WTC11 (cell line): Measurements from ENCODE around the gene CT45A3. TPM values are rescaled to one million over a fixed set of nuclear protein-coding genes. Genes with fewer than 3 reads are reported as not detected.
"Not testable (repeated sequence)": the region's sequence is repeated elsewhere in the genome, so short reads cannot be mapped to it uniquely, and the experiment has no call there.

Source experiments
- ATAC-seq: fragments of 200-7000 bp; cut with Tn5 transposase; 2 replicates; pipeline ENCODE4 v1.10.0; 2021; ENCODE audit warnings: mild to moderate bottlenecking, moderate library complexity
- Bru-seq: library from RNA; stranded (reverse); fragments of 400-500 nt; gene quantifications from one replicate; lab custom pipeline; 2021; lab: Mats Ljungman, UMichigan
- CTCF ChIA-PET: fragments of 300-600 bp; sonication (Branson Sonifier 250); formaldehyde crosslinking; loops from one replicate; lab custom pipeline; 2021; ENCODE audit warnings: antibody characterized with exemption; lab: Charles Lee
- POLR2A ChIA-PET: fragments of 350-600 bp; sonication (Branson Sonifier 250); formaldehyde crosslinking; loops from one replicate; lab custom pipeline; 2021; ENCODE audit warnings: antibody characterized with exemption; lab: Charles Lee
- DNase-seq: peaks from one replicate; pipeline ENCODE4 v3.0.0; 2021; ENCODE audit warnings: low spot score
- H3K27ac Mint-ChIP-seq: 2 replicates; pipeline ENCODE4 v1.8.0; 2021; ENCODE audit warnings: mixed read lengths
- H3K27me3 Mint-ChIP-seq: 2 replicates; pipeline ENCODE4 v1.8.0; 2021; ENCODE audit warnings: low read depth, mild to moderate bottlenecking, moderate library complexity, mixed read lengths
- H3K36me3 Mint-ChIP-seq: 2 replicates; pipeline ENCODE4 v1.8.0; 2021; ENCODE audit warnings: mixed read lengths
- H3K4me1 Mint-ChIP-seq: 2 replicates; pipeline ENCODE4 v1.8.0; 2022; ENCODE audit warnings: mixed read lengths
- H3K4me3 Mint-ChIP-seq: 2 replicates; pipeline ENCODE4 v1.8.0; 2021; ENCODE audit warnings: mild to moderate bottlenecking, moderate library complexity, mixed read lengths
- H3K9me3 Mint-ChIP-seq: 2 replicates; pipeline ENCODE4 v1.8.0; 2021; ENCODE audit warnings: mixed read lengths
- GABPB1 ChIP-seq: sonication (generic); formaldehyde crosslinking; IDR thresholded peaks from 2 replicates; pipeline ENCODE4 v1.8.1; 2023; ENCODE audit warnings: mild to moderate bottlenecking, missing genetic modification reagents
- IRF2 ChIP-seq: sonication (generic); formaldehyde crosslinking; IDR thresholded peaks from 2 replicates; pipeline ENCODE4 v1.8.0; 2022; ENCODE audit warnings: low read depth, missing genetic modification reagents, borderline replicate concordance
- ZNF396 ChIP-seq: fragments of 250-450 bp; sonication (Bioruptor Pico); IDR thresholded peaks from 2 replicates; pipeline ENCODE4 v1.8.0; 2021; ENCODE audit warnings: mild to moderate bottlenecking, moderate library complexity, borderline replicate concordance
- long read RNA-seq, 3 experiments: library from RNA in 1 of 3; library from capped mRNA in 1 of 3; library from polyadenylated mRNA in 1 of 3; unstranded in 2 of 3; stranded (forward) in 1 of 3; transcript quantifications; one replicate each; pipeline ENCODE4 v2.0.0, GENCODE V29; 2021
- total RNA-seq: library from RNA; stranded (reverse); gene quantifications from 3 replicates; pipeline ENCODE4 v1.2.3, GENCODE V29; 2021
- TF ChIP-seq, protein P1 (sequence below): fragments of 250-450 bp; sonication (Bioruptor Pico); conservative IDR thresholded peaks from 2 replicates; pipeline ENCODE4 v1.9.0; 2021; ENCODE audit warnings: mild to moderate bottlenecking
- TF ChIP-seq, protein P2 (sequence below): fragments of 250-450 bp; sonication (Bioruptor Pico); IDR thresholded peaks from 2 replicates; pipeline ENCODE4 v1.9.0; 2021; ENCODE audit warnings: mild to moderate bottlenecking
- TF ChIP-seq, protein P3 (sequence below): sonication (generic); formaldehyde crosslinking; IDR thresholded peaks from 2 replicates; pipeline ENCODE4 v1.8.0; 2022; ENCODE audit warnings: mild to moderate bottlenecking, missing genetic modification reagents
- TF ChIP-seq, protein P4 (sequence below): sonication (generic); formaldehyde crosslinking; IDR thresholded peaks from 2 replicates; pipeline ENCODE4 v1.8.0; 2022; ENCODE audit warnings: mild to moderate bottlenecking, missing genetic modification reagents
- TF ChIP-seq, protein P5 (sequence below): sonication (generic); formaldehyde crosslinking; IDR thresholded peaks from 2 replicates; pipeline ENCODE4 v1.8.0; 2023; ENCODE audit warnings: missing genetic modification reagents, mild to moderate bottlenecking, borderline replicate concordance
- TF ChIP-seq, protein P6 (sequence below): sonication (generic); formaldehyde crosslinking; IDR thresholded peaks from 2 replicates; pipeline ENCODE4 v1.8.0; 2023; ENCODE audit warnings: mild to moderate bottlenecking, missing genetic modification reagents

Gene CT45A3, protein sequence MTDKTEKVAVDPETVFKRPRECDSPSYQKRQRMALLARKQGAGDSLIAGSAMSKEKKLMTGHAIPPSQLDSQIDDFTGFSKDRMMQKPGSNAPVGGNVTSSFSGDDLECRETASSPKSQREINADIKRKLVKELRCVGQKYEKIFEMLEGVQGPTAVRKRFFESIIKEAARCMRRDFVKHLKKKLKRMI
- total RNA-seq = not detected in 3 replicates
- Bru-seq, nascent RNA = not detected
- long read RNA-seq, experiment 1 = 0 reads
- long read RNA-seq, experiment 2 = 0 reads
- long read RNA-seq, experiment 3 = 0 reads

DNA sequence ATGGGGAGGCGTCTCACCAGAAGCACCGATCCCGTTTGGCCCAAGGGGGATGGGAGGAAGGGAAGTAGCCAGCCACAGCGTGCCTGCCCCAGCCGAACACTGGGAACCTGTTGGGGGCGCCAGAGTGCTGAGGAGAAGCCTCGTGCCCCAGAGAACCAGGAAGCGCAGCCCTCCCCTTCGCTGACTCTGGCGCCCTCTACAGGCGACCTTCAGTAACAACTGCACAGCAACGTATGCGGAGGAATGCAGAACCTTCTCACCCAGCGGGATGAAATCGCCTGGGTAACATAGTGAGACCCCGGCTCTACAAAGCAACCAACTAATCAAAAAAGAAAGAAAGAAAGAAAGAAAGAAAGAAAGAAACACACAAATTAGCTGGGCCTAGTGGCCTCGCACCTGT lies at the start of gene CT45A3:
TSS of gene CT45A3 (minus strand) at position 101 of the 400 bp plus-strand sequence. CDS start 3,747 bp downstream, outside the sequence.
- H3K9me3 Mint-ChIP-seq, H3K4me1 Mint-ChIP-seq, H3K27me3 Mint-ChIP-seq, H3K27ac Mint-ChIP-seq, ATAC-seq, POLR2A ChIA-PET, DNase-seq, H3K36me3 Mint-ChIP-seq, CTCF ChIA-PET, H3K4me3 Mint-ChIP-seq: not testable (repeated sequence)

DNA sequence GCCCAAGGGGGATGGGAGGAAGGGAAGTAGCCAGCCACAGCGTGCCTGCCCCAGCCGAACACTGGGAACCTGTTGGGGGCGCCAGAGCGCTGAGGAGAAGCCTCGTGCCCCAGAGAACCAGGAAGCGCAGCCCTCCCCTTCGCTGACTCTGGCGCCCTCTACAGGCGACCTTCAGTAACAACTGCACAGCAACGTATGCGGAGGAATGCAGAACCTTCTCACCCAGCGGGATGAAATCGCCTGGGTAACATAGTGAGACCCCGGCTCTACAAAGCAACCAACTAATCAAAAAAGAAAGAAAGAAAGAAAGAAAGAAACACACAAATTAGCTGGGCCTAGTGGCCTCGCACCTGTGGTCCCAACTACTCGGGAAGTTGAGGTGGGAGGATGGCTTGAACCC lies 34.7 kb upstream of the CT45A3 start, which contains the start of gene CT45A6:
TSS of gene CT45A6 (minus strand) at position 101 of the 400 bp plus-strand sequence. CDS start 3,794 bp downstream, outside the sequence.
- H3K36me3 Mint-ChIP-seq, H3K9me3 Mint-ChIP-seq, POLR2A ChIA-PET, ATAC-seq, H3K4me3 Mint-ChIP-seq, H3K4me1 Mint-ChIP-seq, H3K27ac Mint-ChIP-seq, DNase-seq, CTCF ChIA-PET, H3K27me3 Mint-ChIP-seq: not testable (repeated sequence)

DNA sequence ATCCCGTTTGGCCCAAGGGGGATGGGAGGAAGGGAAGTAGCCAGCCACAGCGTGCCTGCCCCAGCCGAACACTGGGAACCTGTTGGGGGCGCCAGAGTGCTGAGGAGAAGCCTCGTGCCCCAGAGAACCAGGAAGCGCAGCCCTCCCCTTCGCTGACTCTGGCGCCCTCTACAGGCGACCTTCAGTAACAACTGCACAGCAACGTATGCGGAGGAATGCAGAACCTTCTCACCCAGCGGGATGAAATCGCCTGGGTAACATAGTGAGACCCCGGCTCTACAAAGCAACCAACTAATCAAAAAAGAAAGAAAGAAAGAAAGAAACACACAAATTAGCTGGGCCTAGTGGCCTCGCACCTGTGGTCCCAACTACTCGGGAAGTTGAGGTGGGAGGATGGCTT lies 17.4 kb upstream of the CT45A3 start, which contains the start of gene CT45A5:
TSS of gene CT45A5 (minus strand) at position 101 of the 400 bp plus-strand sequence. CDS start 3,774 bp downstream, outside the sequence.
- H3K36me3 Mint-ChIP-seq, ATAC-seq, POLR2A ChIA-PET, H3K4me1 Mint-ChIP-seq, CTCF ChIA-PET, H3K4me3 Mint-ChIP-seq, H3K27me3 Mint-ChIP-seq, H3K9me3 Mint-ChIP-seq, H3K27ac Mint-ChIP-seq, DNase-seq: not testable (repeated sequence)

DNA sequence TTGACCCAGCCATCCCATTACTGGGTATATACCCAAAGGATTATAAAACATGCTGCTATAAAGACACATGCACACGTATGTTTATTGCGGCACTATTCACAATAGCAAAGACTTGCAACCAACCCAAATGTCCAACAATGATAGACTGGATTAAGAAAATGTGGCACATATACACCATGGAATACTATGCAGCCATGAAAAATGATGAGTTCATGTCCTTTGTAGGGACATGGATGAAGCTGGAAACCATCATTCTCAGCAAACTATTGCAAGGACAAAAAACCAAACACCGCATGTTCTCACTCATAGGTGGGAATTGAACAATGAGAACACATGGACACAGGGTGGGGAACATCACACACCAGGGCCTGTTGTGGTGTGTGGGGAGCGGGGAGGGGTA lies 23.3 kb downstream of the CT45A3 start:
- H3K36me3 Mint-ChIP-seq, DNase-seq, ATAC-seq, H3K4me3 Mint-ChIP-seq, H3K4me1 Mint-ChIP-seq, H3K27me3 Mint-ChIP-seq, H3K27ac Mint-ChIP-seq, POLR2A ChIA-PET, CTCF ChIA-PET, H3K9me3 Mint-ChIP-seq: not testable (repeated sequence)

DNA sequence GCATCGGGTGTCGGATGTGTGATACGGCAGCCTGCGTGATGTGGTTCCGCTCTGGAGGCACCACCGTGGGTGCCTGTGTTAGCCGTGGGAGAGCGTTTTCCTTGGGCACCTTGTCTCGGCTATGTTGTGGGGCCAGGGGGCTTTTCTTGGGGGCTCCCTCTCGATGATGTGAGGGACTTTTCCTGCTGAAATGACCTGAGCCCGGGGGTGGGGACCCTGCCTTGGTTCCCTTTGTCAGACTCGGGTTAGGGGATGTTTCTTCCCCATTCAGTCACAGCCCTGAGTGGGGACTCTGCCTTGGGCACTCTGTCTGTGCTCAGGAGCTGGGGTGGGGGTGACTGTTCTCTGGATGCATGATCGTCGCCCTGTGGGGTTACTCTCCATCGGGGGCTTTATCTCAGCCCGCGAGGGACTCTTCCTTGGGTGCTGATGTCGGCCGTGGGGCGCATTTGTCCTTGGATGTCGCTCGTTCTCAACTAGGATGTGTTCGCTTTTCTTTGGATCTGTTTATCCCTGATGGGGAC lies 26.7 kb downstream of the CT45A3 start:
- ATAC-seq = no peak
- Mint-ChIP-seq H3K9me3 (peaks cover 9% of the 10 kb centered on the region), H3K27me3 (no peaks in the 10 kb centered on the region), H3K36me3 (no peaks in the 10 kb centered on the region), H3K27ac (no peak overlapping the region), H3K4me3 (no peak overlapping the region), H3K4me1 (no peaks in the 10 kb centered on the region)
- DNase-seq = no peak
- ChIA-PET CTCF (interaction anchor here (0.6 to 1.7 kb wide), 3 partner anchors 198 to 287 kb away, joined by 3 to 5 read pairs (median 3); no protein-coding TSS in a partner anchor), POLR2A (no interaction called here)
- TF ChIP-seq, protein P1, sequence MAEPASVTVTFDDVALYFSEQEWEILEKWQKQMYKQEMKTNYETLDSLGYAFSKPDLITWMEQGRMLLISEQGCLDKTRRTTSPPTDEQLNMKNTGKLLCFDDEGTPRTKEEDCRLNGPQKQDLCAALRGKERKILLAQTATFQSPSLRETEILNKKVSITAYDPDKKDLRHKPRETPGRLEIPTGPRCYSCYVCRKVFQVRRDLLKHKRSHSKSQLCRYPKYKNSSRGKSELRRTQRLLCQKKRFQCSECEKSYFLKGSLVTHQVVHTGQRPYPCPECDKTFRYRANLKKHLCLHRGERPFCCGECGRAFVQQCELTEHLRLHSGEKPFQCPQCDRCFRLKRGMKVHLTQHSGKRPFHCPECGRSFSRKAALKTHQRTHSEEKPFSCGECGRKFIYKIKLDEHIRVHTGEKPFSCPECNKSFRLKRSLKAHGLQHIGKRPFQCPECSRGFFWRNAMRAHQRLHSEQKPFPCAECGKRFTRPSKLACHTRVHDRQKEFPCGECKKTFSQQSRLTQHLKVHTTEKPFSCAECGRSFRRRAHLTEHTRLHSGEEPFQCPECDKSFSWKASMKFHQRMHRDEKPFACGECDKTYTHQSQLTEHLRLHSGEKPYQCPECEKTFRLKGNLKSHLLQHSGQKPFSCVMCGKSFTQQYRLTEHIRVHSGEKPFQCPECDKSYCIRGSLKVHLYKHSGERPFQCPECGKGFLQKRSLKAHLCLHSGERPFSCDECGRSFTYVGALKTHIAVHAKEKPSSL (CRISPR knock-in tag) = no peak
- TF ChIP-seq, protein P2, sequence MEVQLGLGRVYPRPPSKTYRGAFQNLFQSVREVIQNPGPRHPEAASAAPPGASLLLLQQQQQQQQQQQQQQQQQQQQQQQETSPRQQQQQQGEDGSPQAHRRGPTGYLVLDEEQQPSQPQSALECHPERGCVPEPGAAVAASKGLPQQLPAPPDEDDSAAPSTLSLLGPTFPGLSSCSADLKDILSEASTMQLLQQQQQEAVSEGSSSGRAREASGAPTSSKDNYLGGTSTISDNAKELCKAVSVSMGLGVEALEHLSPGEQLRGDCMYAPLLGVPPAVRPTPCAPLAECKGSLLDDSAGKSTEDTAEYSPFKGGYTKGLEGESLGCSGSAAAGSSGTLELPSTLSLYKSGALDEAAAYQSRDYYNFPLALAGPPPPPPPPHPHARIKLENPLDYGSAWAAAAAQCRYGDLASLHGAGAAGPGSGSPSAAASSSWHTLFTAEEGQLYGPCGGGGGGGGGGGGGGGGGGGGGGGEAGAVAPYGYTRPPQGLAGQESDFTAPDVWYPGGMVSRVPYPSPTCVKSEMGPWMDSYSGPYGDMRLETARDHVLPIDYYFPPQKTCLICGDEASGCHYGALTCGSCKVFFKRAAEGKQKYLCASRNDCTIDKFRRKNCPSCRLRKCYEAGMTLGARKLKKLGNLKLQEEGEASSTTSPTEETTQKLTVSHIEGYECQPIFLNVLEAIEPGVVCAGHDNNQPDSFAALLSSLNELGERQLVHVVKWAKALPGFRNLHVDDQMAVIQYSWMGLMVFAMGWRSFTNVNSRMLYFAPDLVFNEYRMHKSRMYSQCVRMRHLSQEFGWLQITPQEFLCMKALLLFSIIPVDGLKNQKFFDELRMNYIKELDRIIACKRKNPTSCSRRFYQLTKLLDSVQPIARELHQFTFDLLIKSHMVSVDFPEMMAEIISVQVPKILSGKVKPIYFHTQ (CRISPR knock-in tag) = no peak
- TF ChIP-seq, protein P3, sequence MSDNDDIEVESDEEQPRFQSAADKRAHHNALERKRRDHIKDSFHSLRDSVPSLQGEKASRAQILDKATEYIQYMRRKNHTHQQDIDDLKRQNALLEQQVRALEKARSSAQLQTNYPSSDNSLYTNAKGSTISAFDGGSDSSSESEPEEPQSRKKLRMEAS (CRISPR knock-in tag) = no peak
- TF ChIP-seq, protein P4, sequence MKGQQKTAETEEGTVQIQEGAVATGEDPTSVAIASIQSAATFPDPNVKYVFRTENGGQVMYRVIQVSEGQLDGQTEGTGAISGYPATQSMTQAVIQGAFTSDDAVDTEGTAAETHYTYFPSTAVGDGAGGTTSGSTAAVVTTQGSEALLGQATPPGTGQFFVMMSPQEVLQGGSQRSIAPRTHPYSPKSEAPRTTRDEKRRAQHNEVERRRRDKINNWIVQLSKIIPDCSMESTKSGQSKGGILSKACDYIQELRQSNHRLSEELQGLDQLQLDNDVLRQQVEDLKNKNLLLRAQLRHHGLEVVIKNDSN (CRISPR knock-in tag) = no peak
- TF ChIP-seq IRF2 = no peak
- TF ChIP-seq, protein P5, sequence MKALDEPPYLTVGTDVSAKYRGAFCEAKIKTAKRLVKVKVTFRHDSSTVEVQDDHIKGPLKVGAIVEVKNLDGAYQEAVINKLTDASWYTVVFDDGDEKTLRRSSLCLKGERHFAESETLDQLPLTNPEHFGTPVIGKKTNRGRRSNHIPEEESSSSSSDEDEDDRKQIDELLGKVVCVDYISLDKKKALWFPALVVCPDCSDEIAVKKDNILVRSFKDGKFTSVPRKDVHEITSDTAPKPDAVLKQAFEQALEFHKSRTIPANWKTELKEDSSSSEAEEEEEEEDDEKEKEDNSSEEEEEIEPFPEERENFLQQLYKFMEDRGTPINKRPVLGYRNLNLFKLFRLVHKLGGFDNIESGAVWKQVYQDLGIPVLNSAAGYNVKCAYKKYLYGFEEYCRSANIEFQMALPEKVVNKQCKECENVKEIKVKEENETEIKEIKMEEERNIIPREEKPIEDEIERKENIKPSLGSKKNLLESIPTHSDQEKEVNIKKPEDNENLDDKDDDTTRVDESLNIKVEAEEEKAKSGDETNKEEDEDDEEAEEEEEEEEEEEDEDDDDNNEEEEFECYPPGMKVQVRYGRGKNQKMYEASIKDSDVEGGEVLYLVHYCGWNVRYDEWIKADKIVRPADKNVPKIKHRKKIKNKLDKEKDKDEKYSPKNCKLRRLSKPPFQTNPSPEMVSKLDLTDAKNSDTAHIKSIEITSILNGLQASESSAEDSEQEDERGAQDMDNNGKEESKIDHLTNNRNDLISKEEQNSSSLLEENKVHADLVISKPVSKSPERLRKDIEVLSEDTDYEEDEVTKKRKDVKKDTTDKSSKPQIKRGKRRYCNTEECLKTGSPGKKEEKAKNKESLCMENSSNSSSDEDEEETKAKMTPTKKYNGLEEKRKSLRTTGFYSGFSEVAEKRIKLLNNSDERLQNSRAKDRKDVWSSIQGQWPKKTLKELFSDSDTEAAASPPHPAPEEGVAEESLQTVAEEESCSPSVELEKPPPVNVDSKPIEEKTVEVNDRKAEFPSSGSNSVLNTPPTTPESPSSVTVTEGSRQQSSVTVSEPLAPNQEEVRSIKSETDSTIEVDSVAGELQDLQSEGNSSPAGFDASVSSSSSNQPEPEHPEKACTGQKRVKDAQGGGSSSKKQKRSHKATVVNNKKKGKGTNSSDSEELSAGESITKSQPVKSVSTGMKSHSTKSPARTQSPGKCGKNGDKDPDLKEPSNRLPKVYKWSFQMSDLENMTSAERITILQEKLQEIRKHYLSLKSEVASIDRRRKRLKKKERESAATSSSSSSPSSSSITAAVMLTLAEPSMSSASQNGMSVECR (CRISPR knock-in tag) = no peak
- TF ChIP-seq, protein P6, sequence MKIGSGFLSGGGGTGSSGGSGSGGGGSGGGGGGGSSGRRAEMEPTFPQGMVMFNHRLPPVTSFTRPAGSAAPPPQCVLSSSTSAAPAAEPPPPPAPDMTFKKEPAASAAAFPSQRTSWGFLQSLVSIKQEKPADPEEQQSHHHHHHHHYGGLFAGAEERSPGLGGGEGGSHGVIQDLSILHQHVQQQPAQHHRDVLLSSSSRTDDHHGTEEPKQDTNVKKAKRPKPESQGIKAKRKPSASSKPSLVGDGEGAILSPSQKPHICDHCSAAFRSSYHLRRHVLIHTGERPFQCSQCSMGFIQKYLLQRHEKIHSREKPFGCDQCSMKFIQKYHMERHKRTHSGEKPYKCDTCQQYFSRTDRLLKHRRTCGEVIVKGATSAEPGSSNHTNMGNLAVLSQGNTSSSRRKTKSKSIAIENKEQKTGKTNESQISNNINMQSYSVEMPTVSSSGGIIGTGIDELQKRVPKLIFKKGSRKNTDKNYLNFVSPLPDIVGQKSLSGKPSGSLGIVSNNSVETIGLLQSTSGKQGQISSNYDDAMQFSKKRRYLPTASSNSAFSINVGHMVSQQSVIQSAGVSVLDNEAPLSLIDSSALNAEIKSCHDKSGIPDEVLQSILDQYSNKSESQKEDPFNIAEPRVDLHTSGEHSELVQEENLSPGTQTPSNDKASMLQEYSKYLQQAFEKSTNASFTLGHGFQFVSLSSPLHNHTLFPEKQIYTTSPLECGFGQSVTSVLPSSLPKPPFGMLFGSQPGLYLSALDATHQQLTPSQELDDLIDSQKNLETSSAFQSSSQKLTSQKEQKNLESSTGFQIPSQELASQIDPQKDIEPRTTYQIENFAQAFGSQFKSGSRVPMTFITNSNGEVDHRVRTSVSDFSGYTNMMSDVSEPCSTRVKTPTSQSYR = no peak
- no peak for TF ChIP-seq GABPB1 (CRISPR knock-in tag)
- TF ChIP-seq ZNF396 = no peak
